Kidney (tissue), 14 donors: Measurements from ENCODE around the gene POMGNT2. TPM values are rescaled to one million over a fixed set of nuclear protein-coding genes. Genes with fewer than 3 reads are reported as not detected.

Experiments used
- DNase-seq, 5 donors: peaks; one replicate each; pipeline ENCODE4 v3.0.0-alpha.2; 2013 to 2020
- FAIRE-seq: peaks from 2 replicates; lab custom pipeline; 2012; peaks lifted over from hg19 to GRCh38; lab: Jason Lieb, UNC
- H3K27ac ChIP-seq, 2 donors: one replicate each; pipeline ENCODE4 v1.7.0; 2013; ENCODE audit warnings: low read depth in 2 of 2, low read length in 2 of 2, inconsistent platforms in 1 of 2
- H3K27me3 ChIP-seq: one replicate; pipeline ENCODE4 v1.7.1; 2013; ENCODE audit warnings: low read length, inconsistent platforms; ENCODE audit not compliant: control insufficient read depth, insufficient read depth
- H3K36me3 ChIP-seq, 3 donors: one replicate each; pipeline versions ENCODE4 v1.7.0 to v1.7.1; 2013; ENCODE audit warnings: low read length in 3 of 3, control low read depth in 1 of 3, inconsistent platforms in 1 of 3; ENCODE audit not compliant: insufficient read depth in 3 of 3, control insufficient read depth in 2 of 3
- H3K4me1 ChIP-seq, 3 donors: one replicate each; pipeline versions ENCODE4 v1.7.0 to v1.7.1; 2013; ENCODE audit warnings: low read length in 3 of 3, inconsistent platforms in 1 of 3, low read depth in 1 of 3; ENCODE audit not compliant: control insufficient read depth in 2 of 3, insufficient read depth in 2 of 3
- H3K4me3 ChIP-seq, 3 donors: one replicate each; pipeline versions ENCODE4 v1.7.0 to v1.8.1; 2013; ENCODE audit warnings: low read length in 3 of 3, control low read depth in 1 of 3, inconsistent platforms in 1 of 3
- H3K9ac ChIP-seq, 3 donors: one replicate each; pipeline versions ENCODE4 v1.7.0 to v1.7.1; 2013; ENCODE audit warnings: low read length in 3 of 3, control low read depth in 1 of 3, inconsistent platforms in 1 of 3
- H3K9me3 ChIP-seq, 3 donors: one replicate each; pipeline versions ENCODE4 v1.7.0 to v1.7.1; 2013; ENCODE audit warnings: low read length in 3 of 3, control low read depth in 1 of 3, inconsistent platforms in 1 of 3; ENCODE audit not compliant: control insufficient read depth in 2 of 3, insufficient read depth in 1 of 3
- CTCF ChIP-seq: IDR thresholded peaks from 3 replicates; pipeline ENCODE4 v1.5.1; 2012; ENCODE audit warnings: mild to moderate bottlenecking, moderate library complexity, borderline replicate concordance; ENCODE audit not compliant: insufficient read depth; ENCODE audit errors: extremely low read depth
- intact Hi-C: fragments of 100-400 bp; cut with DNase I; formaldehyde crosslinking; loops from one replicate; pipeline ENCODE4 v1.11.1; 2022
- polyA plus RNA-seq: library from polyadenylated mRNA; stranded (reverse); fragments of 350-450 nt; fragmentation: Illumina TruSeq; extraction: RNeasy Lipid Tissue Mini Kit (QIAGEN cat#74804); gene quantifications from one replicate; pipeline ENCODE4 v1.2.3, GENCODE V29; 2014; ENCODE audit warnings: low read depth, low replicate concordance; ENCODE audit not compliant: insufficient read depth
- total RNA-seq: library from RNA; stranded (reverse); fragmentation: NEBNext Ultra II Directional; extraction: Animal tissue kit (Norgen Biotek cat#: 25700); gene quantifications from one replicate; pipeline ENCODE4 v1.2.1, GENCODE V29; 2021
- donor health status: control.
- donor health status: control.
- donor health status: control.
- donor health status: control.
- donor health status: control.
- donor health status: DM: yes; HTN: yes; CAD: no.
- donor health status: Normal renal cell carcinoma (clear cell type).

The POMGNT2 gene
- total and polyA plus RNA-seq, 2 donors from 2014 or later = 15.4 to 16.0 TPM

GRCh38 chr3:43076857-43077256, 29.0 kb downstream of the POMGNT2 start:
- no peak for FAIRE-seq
- no peak overlapping the region for H3K4me3 ChIP-seq
- no peak for DNase-seq
- no peaks in the 10 kb centered on the region for H3K9me3 ChIP-seq
- H3K4me1 ChIP-seq = no peaks in the 10 kb centered on the region
- peaks cover 2 to 14% (median 13%) of the 10 kb centered on the region in 3 donors for H3K36me3 ChIP-seq
- no peaks in the 10 kb centered on the region for H3K27me3 ChIP-seq
- no peak overlapping the region for H3K27ac ChIP-seq
- H3K9ac ChIP-seq = no peak overlapping the region
- intact Hi-C loops = no loop called here
- no peak for TF ChIP-seq CTCF

GRCh38 chr3:43075904-43076661, 29.8 kb downstream of the POMGNT2 start:
- no peaks in the 10 kb centered on the region for H3K4me1 ChIP-seq
- peaks cover 2 to 14% (median 13%) of the 10 kb centered on the region in 3 donors for H3K36me3 ChIP-seq
- FAIRE-seq (no peak), DNase-seq (no peak)
- no peak for TF ChIP-seq CTCF
- H3K9ac ChIP-seq = no peak overlapping the region
- intact Hi-C loops = no loop called here
- no peak overlapping the region for H3K4me3 ChIP-seq
- no peak overlapping the region for H3K27ac ChIP-seq
- H3K27me3 ChIP-seq = no peaks in the 10 kb centered on the region
- no peaks in the 10 kb centered on the region for H3K9me3 ChIP-seq

- peaks cover 2 to 10% (median 6%) of the 10 kb centered on the region in 3 donors for H3K36me3 ChIP-seq
- FAIRE-seq = no peak
- intact Hi-C loops = no loop called here
Observed at GRCh38 chr3:43074901-43075689, 30.8 kb downstream of the POMGNT2 start.

More at GRCh38 chr3:43074901-43075689, 30.8 kb downstream of the POMGNT2 start:
- Histone ChIP-seq H3K27me3 (no peaks in the 10 kb centered on the region), H3K27ac (no peak overlapping the region), H3K4me3 (no peak overlapping the region), H3K9me3 (no peaks in the 10 kb centered on the region), H3K9ac (no peak overlapping the region), H3K4me1 (no peaks in the 10 kb centered on the region)
- no peak for TF ChIP-seq CTCF
- DNase-seq = no peak
